Hematopoietic multipotent progenitor cell (in vitro differentiated cells): ENCODE results near the gene PDE10A. TPM values are rescaled to one million over a fixed set of nuclear protein-coding genes. Genes with fewer than 3 reads are reported as not detected.

ENCODE experiments used
- DNase-seq, 3 donors: peaks; one replicate each; pipeline ENCODE4 v3.0.0-alpha.2; 2011 to 2015; ENCODE audit warnings: low read depth in 2 of 3, low spot score in 2 of 3
- total RNA-seq: library from RNA; depleted of rRNA; stranded (reverse); fragments of >200 nt; gene quantifications from one replicate; pipeline ENCODE4 v1.2.3, GENCODE V29; 2012

The PDE10A gene
- total RNA-seq, 1 donor = under 0.01 TPM

- DNase-seq = no peak
Measured at GRCh38 chr6:165656581-165657324, 6.3 kb downstream of the PDE10A start.

- no peak for DNase-seq
Measured at GRCh38 chr6:165655191-165655590, 7.8 kb downstream of the PDE10A start.

GRCh38 chr6:165654144-165654543, 8.9 kb downstream of the PDE10A start:
- no peak for DNase-seq

GRCh38 chr6:165653607-165654006, 9.4 kb downstream of the PDE10A start:
- no peak for DNase-seq

GRCh38 chr6:165653196-165653595, 9.8 kb downstream of the PDE10A start:
- no peak for DNase-seq

GRCh38 chr6:165652766-165653165, 10.3 kb downstream of the PDE10A start:
- no peak for DNase-seq

GRCh38 chr6:165649166-165650137, 13.6 kb downstream of the PDE10A start:
- no peak for DNase-seq

- no peak for DNase-seq
Measured at GRCh38 chr6:165647041-165647440, 16.0 kb downstream of the PDE10A start.

- no peak for DNase-seq
Measured at GRCh38 chr6:165645919-165646318, 17.1 kb downstream of the PDE10A start.

- DNase-seq = no peak
Measured at GRCh38 chr6:165644586-165645266, 18.3 kb downstream of the PDE10A start.

GRCh38 chr6:165643015-165643414, 20.0 kb downstream of the PDE10A start:
- DNase-seq = no peak

- DNase-seq = no peak
Measured at GRCh38 chr6:165641672-165642156, 21.3 kb downstream of the PDE10A start.

GRCh38 chr6:165640806-165641205, 22.2 kb downstream of the PDE10A start:
- DNase-seq = no peak

- no peak for DNase-seq
Measured at GRCh38 chr6:165638530-165638929, 24.5 kb downstream of the PDE10A start.

GRCh38 chr6:165637586-165637985, 25.5 kb downstream of the PDE10A start:
- no peak for DNase-seq

- no peak for DNase-seq
Measured at GRCh38 chr6:165636402-165637048, 26.5 kb downstream of the PDE10A start.

GRCh38 chr6:165635965-165636364, 27.1 kb downstream of the PDE10A start:
- no peak for DNase-seq

GRCh38 chr6:165634101-165634880, 28.8 kb downstream of the PDE10A start:
- peak in 2 of 3 donors; percentile 12 to 61 for DNase-seq

GRCh38 chr6:165632194-165632593, 30.8 kb downstream of the PDE10A start:
- DNase-seq = peak in 1 of 3 donors; percentile 11

GRCh38 chr6:165630544-165630953, 32.5 kb downstream of the PDE10A start:
- no peak for DNase-seq
